GM21526 (cell line): ENCODE results near the gene PLPP1.

Experiments used
- ATAC-seq: cut with Tn5 transposase; IDR thresholded peaks from one replicate; pipeline ENCODE4 v1.9.1; 2021; ENCODE audit warnings: moderate library complexity; ENCODE audit not compliant: unreplicated experiment, low FRiP score

PLPP1 gene

GRCh38 chr5:55534436-55535198, at the start of gene PLPP1:
Gene PLPP1, minus strand, starts transcription at chr5:55534964. Its CDS starts 335 bp downstream, at chr5:55534629.
- ATAC-seq: peak; percentile 72

- no peak for ATAC-seq
These were observed 48.8 kb upstream of the PLPP1 start for GRCh38 chr5:55583578-55583977.

GRCh38 chr5:55582256-55582655, 47.5 kb upstream of the PLPP1 start:
- no peak for ATAC-seq

GRCh38 chr5:55580042-55580441, 45.3 kb upstream of the PLPP1 start:
- ATAC-seq: no peak

GRCh38 chr5:55578771-55579170, 44.0 kb upstream of the PLPP1 start:
- no peak for ATAC-seq

- ATAC-seq: no peak
These were observed 42.7 kb upstream of the PLPP1 start for GRCh38 chr5:55577353-55578060.

- ATAC-seq: no peak
These were observed 41.9 kb upstream of the PLPP1 start for GRCh38 chr5:55576661-55577060.

GRCh38 chr5:55575815-55576583, 41.2 kb upstream of the PLPP1 start:
- ATAC-seq: no peak

GRCh38 chr5:55572600-55572999, 37.8 kb upstream of the PLPP1 start:
- ATAC-seq: no peak

GRCh38 chr5:55572020-55572419, 37.3 kb upstream of the PLPP1 start:
- ATAC-seq: no peak

- no peak for ATAC-seq
These were observed 35.8 kb upstream of the PLPP1 start for GRCh38 chr5:55570570-55570969.

GRCh38 chr5:55570026-55570425, 35.3 kb upstream of the PLPP1 start:
- no peak for ATAC-seq

- ATAC-seq: no peak
These were observed 34.7 kb upstream of the PLPP1 start for GRCh38 chr5:55569513-55569865.

GRCh38 chr5:55568654-55569512, 34.1 kb upstream of the PLPP1 start:
- no peak for ATAC-seq

GRCh38 chr5:55564721-55565120, 30.0 kb upstream of the PLPP1 start:
- no peak for ATAC-seq

- ATAC-seq: no peak
These were observed 23.7 kb upstream of the PLPP1 start for GRCh38 chr5:55558484-55558883.

GRCh38 chr5:55557123-55557522, 22.4 kb upstream of the PLPP1 start:
- no peak for ATAC-seq

GRCh38 chr5:55554585-55555202, 19.9 kb upstream of the PLPP1 start:
- no peak for ATAC-seq

- no peak for ATAC-seq
These were observed 17.1 kb upstream of the PLPP1 start for GRCh38 chr5:55551904-55552303.

GRCh38 chr5:55551358-55551757, 16.6 kb upstream of the PLPP1 start:
- ATAC-seq: no peak
